ENCODE results near the gene IL18.
"Not testable (repeated sequence)": the region's sequence is repeated elsewhere in the genome, so short reads cannot be mapped to it uniquely, and the experiment has no call there.

IL18 gene

GRCh38 chr11:112163875-112164685 is at the start of gene IL18:
IL18 (minus strand) TSS chr11:112164094; CDS start chr11:112155053, 9,041 bp downstream.
- peak; percentile 82 for DNase-seq (ENCODE audit: low spot score)

DNA sequence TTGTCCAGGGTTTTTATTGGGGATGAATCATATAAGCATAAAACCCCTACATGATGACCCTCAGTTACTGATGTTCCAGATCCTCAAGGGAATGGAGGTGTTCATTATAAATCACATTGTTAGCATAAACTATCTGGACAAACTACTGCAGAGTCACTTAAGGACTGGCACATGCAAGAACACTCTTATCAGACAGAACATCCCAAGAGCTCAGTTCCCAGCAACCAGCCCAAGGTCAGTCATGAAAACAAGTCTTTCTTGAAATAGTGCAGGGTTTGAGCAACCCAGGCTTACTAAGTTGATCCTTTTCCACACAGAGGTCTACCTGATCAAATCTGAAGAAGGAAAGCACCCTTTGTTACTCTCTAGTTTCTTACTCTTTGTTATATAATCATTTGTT is 48.8 kb upstream of the IL18 start:
- no peak for DNase-seq (ENCODE audit: low spot score)

DNA sequence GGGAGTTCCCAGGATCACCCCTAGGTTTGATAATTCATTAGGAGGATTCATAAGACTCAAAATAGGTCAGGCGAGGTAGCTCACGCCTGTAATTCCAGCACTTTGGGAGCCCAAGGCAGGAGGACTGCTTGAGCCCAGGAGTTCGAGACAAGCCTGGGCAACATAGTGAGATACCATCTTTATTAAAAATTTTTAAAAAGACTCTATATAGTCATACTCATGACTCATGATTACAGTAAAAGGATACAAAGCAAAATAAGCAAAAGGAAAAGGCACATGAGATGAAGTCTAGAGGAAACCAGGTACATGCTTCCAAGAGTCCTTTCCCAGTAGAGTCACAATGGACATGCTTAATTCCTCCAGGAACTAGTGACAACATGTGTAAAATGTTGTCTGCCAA is 48.4 kb upstream of the IL18 start:
- no peak for DNase-seq (ENCODE audit: low spot score)

DNA sequence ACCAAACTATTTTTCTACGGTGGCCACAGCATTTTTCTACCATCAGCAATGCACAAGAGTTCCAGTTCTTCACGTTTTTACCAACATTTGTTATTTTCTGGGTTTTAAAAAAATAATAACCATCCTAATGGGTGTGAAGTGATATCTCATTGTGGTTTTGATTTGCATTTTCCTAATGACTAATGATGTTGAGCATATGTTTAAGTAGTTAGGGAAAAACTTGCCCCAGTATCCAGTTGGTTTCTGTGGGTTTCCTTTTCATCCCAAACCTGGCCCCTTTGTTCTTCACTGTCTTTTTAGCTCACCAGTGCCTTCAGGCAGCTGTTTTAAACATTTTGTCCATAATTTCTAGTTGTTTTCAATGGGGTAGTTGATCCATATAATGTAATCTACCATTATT is 47.6 kb upstream of the IL18 start:
- no peak for DNase-seq (ENCODE audit: low spot score)

GRCh38 chr11:112210890-112211289 is 47.0 kb upstream of the IL18 start:
- no peak for DNase-seq (ENCODE audit: low spot score)

DNA sequence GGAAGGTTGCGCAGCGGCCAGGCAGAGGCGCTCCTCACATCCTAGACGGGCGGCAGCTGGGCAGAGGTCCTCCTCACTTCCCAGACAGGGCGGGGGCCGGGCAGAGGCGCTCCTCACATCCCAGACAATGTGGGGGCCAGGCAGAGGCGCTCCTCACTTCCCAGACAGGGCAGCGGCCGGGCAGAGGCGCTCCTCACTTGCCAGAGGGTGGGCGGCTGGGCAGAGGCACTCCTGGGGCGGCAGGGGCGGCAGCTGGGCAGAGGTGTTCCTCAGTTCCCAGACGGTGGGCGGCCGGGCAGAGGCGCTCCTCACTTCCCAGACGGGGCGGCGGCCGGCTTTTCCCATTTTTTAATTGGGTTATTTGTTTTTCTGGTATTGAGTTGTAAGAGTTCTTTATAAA is 42.2 kb upstream of the IL18 start:
- DNase-seq (ENCODE audit: low spot score): no peak

DNA sequence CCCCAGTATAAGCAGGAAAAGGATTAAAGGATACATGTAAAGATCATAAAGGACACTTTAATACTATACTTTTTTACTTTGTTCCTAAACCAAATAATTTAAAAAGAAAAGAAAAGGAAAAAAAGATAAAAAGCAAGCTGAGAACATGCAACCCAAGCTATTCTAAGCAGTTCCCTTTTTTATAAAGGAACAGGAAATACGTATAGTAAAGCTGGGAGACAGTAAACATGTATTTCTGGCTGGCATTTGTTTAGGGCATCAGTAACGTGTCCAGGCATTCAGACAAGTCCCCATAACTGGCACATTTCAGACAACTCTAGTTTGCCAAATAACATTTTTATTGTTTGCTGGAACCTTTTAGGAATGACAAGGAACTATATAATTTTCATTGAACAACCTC is 36.4 kb upstream of the IL18 start:
- no peak for DNase-seq (ENCODE audit: low spot score)

GRCh38 chr11:112199101-112199500 is 35.2 kb upstream of the IL18 start:
- DNase-seq (ENCODE audit: low spot score): not testable (repeated sequence)

DNA sequence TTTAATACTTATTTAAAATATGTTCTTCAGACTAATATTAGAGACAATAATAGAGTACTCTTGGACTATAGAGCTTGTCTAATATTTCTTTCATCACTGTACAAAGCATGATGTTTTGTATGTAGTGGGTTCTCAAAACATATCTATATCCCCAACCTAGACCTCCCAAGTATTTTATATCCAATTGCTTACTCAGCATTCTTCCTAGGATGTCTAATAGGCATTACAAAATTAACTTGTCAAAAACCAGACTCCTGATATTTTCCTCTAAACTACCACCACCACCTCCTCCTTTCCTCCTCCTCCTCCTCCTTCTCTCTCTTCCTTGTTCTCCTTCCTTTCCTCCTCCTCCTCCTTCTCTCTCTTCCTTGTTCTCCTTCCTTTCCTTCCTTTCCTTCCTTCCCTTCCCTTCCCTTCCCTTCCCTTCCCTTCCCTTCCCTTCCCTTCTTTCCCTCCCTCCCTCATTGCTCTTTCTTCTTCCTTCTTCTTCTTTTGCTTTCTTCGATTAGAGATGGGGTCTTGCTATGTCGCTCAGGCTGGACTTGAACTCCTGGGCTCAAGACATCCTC is 32.7 kb upstream of the IL18 start:
- no peak for DNase-seq (ENCODE audit: low spot score)

- DNase-seq (ENCODE audit: low spot score): peak; percentile 79
Observed at GRCh38 chr11:112195951-112196351, 32.1 kb upstream of the IL18 start.

DNA sequence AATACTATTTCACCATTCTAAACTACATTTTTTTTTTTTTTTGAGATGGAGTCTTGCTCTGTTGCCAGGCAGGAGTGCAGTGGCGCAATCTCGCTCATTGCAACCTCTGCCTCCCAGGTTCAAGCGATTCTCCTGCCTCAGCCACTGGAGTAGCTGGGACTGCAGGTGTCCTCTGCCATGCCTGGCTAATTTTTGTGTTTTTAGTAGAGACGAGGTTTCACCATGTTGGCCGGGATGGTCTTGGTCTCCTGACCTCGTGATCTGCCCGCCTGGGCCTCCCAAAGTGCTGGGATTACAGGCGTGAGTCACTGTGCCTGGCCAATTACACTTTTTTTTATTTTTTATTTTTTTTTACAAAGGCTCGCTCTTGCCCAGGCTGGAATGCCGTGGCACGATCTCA is 31.2 kb upstream of the IL18 start:
- peak; percentile 65 for DNase-seq (ENCODE audit: low spot score)

DNA sequence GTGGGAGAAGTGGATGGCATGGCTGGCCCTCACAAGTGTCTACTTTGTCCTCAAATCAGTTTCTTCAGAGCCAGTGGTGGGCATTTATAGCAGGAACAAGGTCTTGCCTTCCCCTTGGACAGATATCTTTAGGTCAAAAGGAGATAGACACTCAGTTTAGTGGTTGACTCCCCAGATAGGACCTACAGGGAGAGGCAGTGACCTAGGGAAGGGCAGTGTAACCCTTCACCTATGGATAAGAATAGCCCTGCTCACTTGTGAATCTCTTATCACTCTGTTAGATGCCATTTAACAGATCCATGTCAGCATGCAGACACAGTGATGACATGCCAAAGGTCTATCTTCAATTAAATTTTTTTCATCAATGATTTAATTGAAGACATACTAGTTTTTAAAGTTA is 22.4 kb upstream of the IL18 start:
- no peak for DNase-seq (ENCODE audit: low spot score)

GRCh38 chr11:112185883-112186282 is 22.0 kb upstream of the IL18 start:
- no peak for DNase-seq (ENCODE audit: low spot score)

DNA sequence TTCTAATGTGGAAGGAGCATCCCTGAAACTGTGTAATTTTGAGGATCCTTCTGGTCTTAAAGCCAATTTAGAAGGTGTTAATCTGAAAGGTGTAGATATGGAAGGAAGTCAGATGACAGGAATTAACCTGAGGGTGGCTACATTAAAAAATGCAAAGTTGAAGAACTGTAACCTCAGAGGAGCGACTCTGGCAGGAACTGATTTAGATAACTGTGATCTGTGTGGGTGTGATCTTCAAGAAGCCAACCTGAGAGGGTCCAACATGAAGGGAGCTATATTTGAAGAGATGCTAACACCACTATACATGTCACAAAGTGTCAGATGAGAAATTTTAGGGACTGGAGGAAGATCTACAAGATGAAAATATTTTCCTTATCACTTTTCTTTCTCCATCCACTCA is 19.0 kb upstream of the IL18 start:
- no peak for DNase-seq (ENCODE audit: low spot score)

DNA sequence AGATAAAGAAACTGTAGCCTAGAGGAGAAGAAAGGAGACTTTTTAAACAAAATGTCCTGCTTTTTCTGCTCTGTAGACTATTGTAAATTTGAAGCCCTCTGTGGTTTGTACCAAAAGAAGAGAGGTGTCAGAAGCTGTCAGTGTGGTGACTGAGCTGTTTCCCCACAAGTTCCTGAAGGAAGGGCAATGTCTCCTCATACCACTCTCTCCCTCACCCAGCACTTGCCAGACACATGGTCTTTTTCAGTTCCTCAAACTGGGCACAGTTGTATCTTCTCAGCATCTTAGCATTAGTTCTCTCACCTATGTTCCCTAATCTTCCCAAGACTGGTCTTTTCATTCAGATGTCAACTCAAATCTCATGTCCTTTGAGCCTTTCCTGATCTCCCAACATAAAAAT is 15.7 kb upstream of the IL18 start:
- no peak for DNase-seq (ENCODE audit: low spot score)

GRCh38 chr11:112178936-112179335 is 15.0 kb upstream of the IL18 start:
- DNase-seq (ENCODE audit: low spot score): no peak

DNA sequence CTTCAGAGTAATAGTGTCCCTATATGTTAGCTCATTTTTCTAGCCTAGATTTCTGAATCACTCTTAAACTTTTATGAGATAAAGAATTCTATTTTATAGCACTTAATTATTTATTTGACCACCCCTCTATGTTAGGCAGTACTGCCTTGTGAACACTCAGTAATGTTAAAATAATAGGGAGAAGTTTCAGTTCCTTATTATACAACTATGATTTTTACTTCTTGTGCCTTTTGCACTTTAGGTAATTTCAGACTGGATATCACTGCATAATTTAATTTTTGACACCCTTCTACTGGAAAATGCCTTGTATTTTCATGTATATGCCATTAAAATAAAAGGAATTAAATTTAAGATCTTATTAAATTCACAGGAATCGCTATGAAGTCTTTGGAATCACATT is 14.5 kb upstream of the IL18 start:
- DNase-seq (ENCODE audit: low spot score): no peak

- no peak for DNase-seq (ENCODE audit: low spot score)
Observed at GRCh38 chr11:112177589-112177988, 13.7 kb upstream of the IL18 start.

GRCh38 chr11:112176077-112176476 is 12.2 kb upstream of the IL18 start:
- DNase-seq (ENCODE audit: low spot score): no peak

- no peak for DNase-seq (ENCODE audit: low spot score)
Observed at GRCh38 chr11:112175599-112175952, 11.7 kb upstream of the IL18 start.

- DNase-seq (ENCODE audit: low spot score): peak; percentile 73
Observed at GRCh38 chr11:112174789-112175598, 11.1 kb upstream of the IL18 start, which contains the start of gene BCO2. BCO2 (plus strand) TSS chr11:112175512; CDS start chr11:112175602, 90 bp downstream.

GRCh38 chr11:112173152-112173551 is 9.3 kb upstream of the IL18 start:
- peak; percentile 18 for DNase-seq (ENCODE audit: low spot score)

All from kidney tubule cell (primary cell).